GM20000 (cell line): ENCODE data around the gene TMEM184A.

ENCODE experiments used
- DNase-seq: peaks from one replicate; pipeline ENCODE4 v3.0.0; 2012; ENCODE audit warnings: low spot score
- TF ChIP-seq, protein P1 (sequence below): IDR thresholded peaks from 2 replicates; pipeline ENCODE4 v1.5.1; 2012; ENCODE audit warnings: mild to moderate bottlenecking, control low read depth; ENCODE audit errors: extremely low read depth, missing control alignments

The TMEM184A gene

DNA sequence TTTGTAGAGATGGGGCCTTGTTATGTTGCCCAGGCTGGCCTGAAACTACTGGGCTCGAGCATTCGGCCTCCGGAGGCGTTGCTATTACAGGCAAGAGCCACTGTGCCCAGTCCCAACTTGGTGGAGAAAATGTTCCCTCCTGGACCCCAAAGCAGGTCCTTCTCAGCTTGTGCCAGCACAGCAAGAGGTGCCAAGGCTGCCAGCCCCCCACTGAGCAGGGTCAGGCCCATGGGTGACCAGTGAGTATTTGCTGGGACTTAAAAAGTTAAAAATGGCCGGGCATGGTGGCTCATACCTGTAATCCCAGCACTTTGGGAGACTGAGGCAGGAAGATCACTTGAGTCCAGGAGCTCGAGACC, 20.9 kb downstream of the TMEM184A start:
- no peak for DNase-seq
- TF ChIP-seq, protein P1, sequence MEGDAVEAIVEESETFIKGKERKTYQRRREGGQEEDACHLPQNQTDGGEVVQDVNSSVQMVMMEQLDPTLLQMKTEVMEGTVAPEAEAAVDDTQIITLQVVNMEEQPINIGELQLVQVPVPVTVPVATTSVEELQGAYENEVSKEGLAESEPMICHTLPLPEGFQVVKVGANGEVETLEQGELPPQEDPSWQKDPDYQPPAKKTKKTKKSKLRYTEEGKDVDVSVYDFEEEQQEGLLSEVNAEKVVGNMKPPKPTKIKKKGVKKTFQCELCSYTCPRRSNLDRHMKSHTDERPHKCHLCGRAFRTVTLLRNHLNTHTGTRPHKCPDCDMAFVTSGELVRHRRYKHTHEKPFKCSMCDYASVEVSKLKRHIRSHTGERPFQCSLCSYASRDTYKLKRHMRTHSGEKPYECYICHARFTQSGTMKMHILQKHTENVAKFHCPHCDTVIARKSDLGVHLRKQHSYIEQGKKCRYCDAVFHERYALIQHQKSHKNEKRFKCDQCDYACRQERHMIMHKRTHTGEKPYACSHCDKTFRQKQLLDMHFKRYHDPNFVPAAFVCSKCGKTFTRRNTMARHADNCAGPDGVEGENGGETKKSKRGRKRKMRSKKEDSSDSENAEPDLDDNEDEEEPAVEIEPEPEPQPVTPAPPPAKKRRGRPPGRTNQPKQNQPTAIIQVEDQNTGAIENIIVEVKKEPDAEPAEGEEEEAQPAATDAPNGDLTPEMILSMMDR = no peak

GRCh38 chr7:1534330-1535099, 21.5 kb downstream of the TMEM184A start:
- TF ChIP-seq, protein P1 = no peak

DNA sequence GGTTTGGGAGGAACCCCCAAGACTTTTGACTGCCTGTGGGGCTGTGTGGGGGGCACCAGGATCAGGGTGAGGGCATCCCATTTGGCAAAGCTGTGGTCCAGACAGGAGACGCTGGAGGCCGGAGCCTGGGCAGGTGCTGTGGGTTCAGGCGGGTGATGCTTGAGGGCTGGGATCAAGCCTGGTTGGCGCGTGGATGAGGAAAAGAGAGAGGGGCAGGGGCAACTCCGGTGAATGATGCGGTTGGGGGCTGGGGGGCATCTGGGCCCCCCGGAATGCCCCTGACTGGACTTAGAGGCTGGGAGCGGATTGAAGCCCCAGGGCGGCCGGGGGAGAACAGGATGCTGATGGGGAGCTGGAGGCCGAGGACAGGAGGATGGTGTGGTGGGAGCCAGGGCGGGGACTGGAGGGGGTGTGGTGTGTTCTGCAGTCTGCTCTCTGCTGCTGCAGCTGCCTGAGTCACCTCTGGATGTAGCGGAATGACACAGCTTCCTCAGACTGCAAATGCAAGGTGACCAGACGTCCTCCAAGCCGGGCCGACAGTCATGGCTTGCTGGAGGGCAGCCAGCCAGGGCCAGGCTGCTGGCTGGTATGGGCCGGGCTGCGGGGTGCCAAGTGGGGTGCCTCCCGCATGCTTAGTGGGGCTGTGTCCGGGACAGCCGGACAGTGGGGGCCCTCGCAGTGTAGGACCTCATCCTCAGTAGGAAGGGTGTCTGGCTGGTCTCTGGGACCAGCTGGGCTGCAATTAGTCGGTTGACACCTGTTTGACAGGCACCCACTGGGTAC, 22.3 kb downstream of the TMEM184A start:
- TF ChIP-seq, protein P1 = no peak
- peak; percentile 78 for DNase-seq

More at GRCh38 chr7:1534330-1535099, 21.5 kb downstream of the TMEM184A start:
- DNase-seq = no peak

DNA sequence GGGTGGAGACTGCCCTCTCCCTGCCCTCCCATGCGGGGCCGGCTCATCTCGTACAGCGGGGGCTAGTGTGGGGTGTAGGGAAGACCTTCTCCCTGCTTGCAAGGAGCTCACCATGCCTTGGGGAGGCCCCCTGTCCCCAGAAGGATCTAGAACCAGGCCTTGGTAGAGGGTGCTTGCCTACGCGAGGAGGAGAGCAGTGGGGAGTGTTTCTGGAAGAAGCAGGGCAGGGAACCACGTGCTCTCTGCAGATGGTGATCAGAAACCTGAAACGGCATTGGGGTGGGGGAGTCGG, 22.8 kb downstream of the TMEM184A start:
- TF ChIP-seq, protein P1 = no peak
- DNase-seq = no peak

DNA sequence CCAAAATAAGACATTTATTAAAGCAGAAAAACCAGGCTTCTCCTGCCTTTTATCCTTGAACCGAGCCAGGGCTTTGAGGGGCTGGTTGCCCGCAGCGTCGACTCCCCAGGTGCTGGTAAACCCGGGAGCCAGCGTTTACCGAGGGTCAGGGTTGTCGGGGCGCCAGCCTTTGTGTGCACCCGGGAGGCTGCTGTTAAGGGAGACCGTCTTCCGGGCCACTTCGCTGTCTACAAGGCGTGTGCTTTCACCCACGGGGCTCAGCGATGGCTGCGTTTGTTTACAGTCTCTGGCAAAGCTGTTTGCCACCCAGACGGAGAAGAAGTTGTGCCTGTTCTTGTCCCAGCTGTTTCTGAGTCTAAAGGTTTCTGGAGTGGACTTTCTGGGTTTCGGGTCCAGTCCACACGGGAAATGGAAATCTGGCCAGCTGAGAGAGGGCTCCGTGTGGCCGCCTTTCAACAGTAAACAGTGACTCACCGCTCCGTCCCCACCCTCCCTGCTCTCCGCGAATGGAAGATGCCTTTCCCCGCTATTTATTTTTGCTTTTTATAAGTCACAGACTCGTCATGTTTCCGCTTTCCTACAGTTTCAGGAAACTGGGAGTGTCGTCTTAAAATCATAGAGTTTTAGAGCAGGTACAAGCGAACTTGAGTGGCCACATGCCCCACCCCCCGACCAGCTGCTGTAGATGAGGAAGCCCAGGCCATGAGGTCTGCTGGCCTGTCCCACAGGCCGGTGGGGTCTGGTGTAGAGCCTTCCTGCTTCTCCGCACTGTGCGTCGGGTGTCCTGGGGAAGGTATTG, 23.4 kb downstream of the TMEM184A start:
- TF ChIP-seq, protein P1 = no peak
- DNase-seq = no peak

- DNase-seq = no peak
- TF ChIP-seq, protein P1 = no peak
Measured at GRCh38 chr7:1531979-1532455, 24.0 kb downstream of the TMEM184A start.
